GM12878 (cell line): ENCODE data around the gene TMEM138. TPM values are rescaled to one million over a fixed set of nuclear protein-coding genes. Genes with fewer than 3 reads are reported as not detected.

Experiments used
- ATAC-seq: fragments of 200-7000 bp; cut with Tn5 transposase; 3 replicates; pipeline ENCODE4 v1.9.1; 2020; ENCODE audit warnings: mild to moderate bottlenecking, moderate library complexity
- BruUV-seq: library from RNA; stranded (reverse); fragments of 400-500 nt; replicated peaks from 2 replicates; lab custom pipeline; 2021; lab: Mats Ljungman, UMichigan
- CTCF ChIA-PET: fragments of 300-600 bp; sonication (Branson Sonifier 250); formaldehyde crosslinking; extraction: SDS; loops from one replicate; lab custom pipeline; 2021; ENCODE audit warnings: inconsistent platforms; lab: Yijun Ruan, JAX
- POLR2A ChIA-PET: fragments of 350-600 bp; formaldehyde crosslinking; extraction: SDS; loops from one replicate; lab custom pipeline; 2021; ENCODE audit warnings: inconsistent platforms; lab: Charles Lee
- RAD21 ChIA-PET: fragments of 300-600 bp; sonication (Branson Sonifier 250); formaldehyde crosslinking; loops from one replicate; lab custom pipeline; 2023; ENCODE audit warnings: antibody characterized with exemption; ENCODE audit not compliant: unreplicated experiment; lab: Charles Lee
- SMC1A ChIA-PET: fragments of 300-600 bp; sonication (Branson Sonifier 250); formaldehyde crosslinking; loops from one replicate; lab custom pipeline; 2023; ENCODE audit not compliant: unreplicated experiment, uncharacterized antibody; lab: Charles Lee
- DNase-seq: peaks from one replicate; pipeline ENCODE4 v3.0.0-alpha.2; 2011; ENCODE audit warnings: low read depth, low spot score
- FAIRE-seq: peaks from 3 replicates; lab custom pipeline; 2011; peaks lifted over from hg19 to GRCh38; lab: Jason Lieb, UNC
- H2AFZ ChIP-seq: 2 replicates; pipeline ENCODE4 v1.6.0; 2011; ENCODE audit warnings: low read depth, low read length, control low read depth; ENCODE audit not compliant: control insufficient read depth
- H3K27ac ChIP-seq: 2 replicates; pipeline ENCODE4 v1.5.1; 2011; ENCODE audit warnings: control low read depth; ENCODE audit not compliant: control insufficient read depth, insufficient read depth
- H3K27me3 ChIP-seq, 2 experiments: replicated peaks in 1 of 2; 2 replicates each; pipeline versions ENCODE4 v1.6.0 to v1.6.1; 2011; ENCODE audit warnings: low read length in 1 of 2; ENCODE audit not compliant: control insufficient read depth in 2 of 2, insufficient read depth in 2 of 2
- H3K36me3 ChIP-seq, 2 experiments: 2 replicates each; pipeline ENCODE4 v1.5.1; 2011; ENCODE audit warnings: low read length in 1 of 2; ENCODE audit not compliant: control insufficient read depth in 2 of 2, insufficient read depth in 2 of 2
- H3K4me1 ChIP-seq: 2 replicates; pipeline ENCODE4 v1.6.1; 2011; ENCODE audit warnings: mild to moderate bottlenecking, low read length, moderate library complexity, mixed read lengths; ENCODE audit not compliant: control insufficient read depth, insufficient read depth
- H3K4me2 ChIP-seq: 2 replicates; pipeline ENCODE4 v1.6.0; 2011; ENCODE audit warnings: control low read depth; ENCODE audit not compliant: control insufficient read depth, insufficient read depth
- H3K4me3 ChIP-seq: fragments of 200-600 bp; sonication (generic); 2 replicates; pipeline ENCODE4 v1.5.1; 2016
- H3K79me2 ChIP-seq: 2 replicates; pipeline ENCODE4 v1.6.0; 2011; ENCODE audit warnings: low read length; ENCODE audit not compliant: control insufficient read depth, insufficient read depth
- H3K9ac ChIP-seq: 2 replicates; pipeline ENCODE4 v1.8.0; 2011; ENCODE audit warnings: low read length, control low read depth, mixed read lengths; ENCODE audit not compliant: control insufficient read depth, insufficient read depth
- H3K9me3 ChIP-seq: replicated peaks from 3 replicates; pipeline ENCODE4 v1.5.1; 2011; ENCODE audit warnings: mild to moderate bottlenecking, low read length; ENCODE audit not compliant: control insufficient read depth, insufficient read depth
- H4K20me1 ChIP-seq: 2 replicates; pipeline ENCODE4 v1.6.0; 2011; ENCODE audit not compliant: control insufficient read depth, insufficient read depth
- ETV6 ChIP-seq, 2 experiments: fragments of 450-650 bp in 1 of 2; IDR thresholded peaks in 1 of 2; conservative IDR thresholded peaks in 1 of 2; 2 replicates each; pipeline ENCODE4 v1.6.1; 2014; ENCODE audit warnings: antibody characterized with exemption in 1 of 2, borderline replicate concordance in 1 of 2, low read depth in 1 of 2, mild to moderate bottlenecking in 1 of 2, moderate library complexity in 1 of 2
- GABPA ChIP-seq: IDR thresholded peaks from 2 replicates; pipeline ENCODE4 v1.6.1; 2014; ENCODE audit warnings: antibody characterized with exemption, low read depth, mild to moderate bottlenecking, inconsistent platforms
- MEF2B ChIP-seq: fragments of 450-650 bp; IDR thresholded peaks from 2 replicates; pipeline ENCODE4 v1.6.1; 2018; ENCODE audit warnings: mild to moderate bottlenecking, moderate library complexity; ENCODE audit not compliant: partially characterized antibody, poor library complexity, severe bottlenecking
- REST ChIP-seq: IDR thresholded peaks from 2 replicates; pipeline ENCODE4 v1.6.1; 2012; ENCODE audit warnings: mild to moderate bottlenecking, low read depth, low read length
- SIX5 ChIP-seq: IDR thresholded peaks from 2 replicates; pipeline ENCODE4 v1.6.1; 2011; ENCODE audit warnings: mild to moderate bottlenecking, low read depth, low read length, moderate library complexity; ENCODE audit not compliant: severe bottlenecking
- SPI1 ChIP-seq: IDR thresholded peaks from 2 replicates; pipeline ENCODE4 v1.6.1; 2011; ENCODE audit warnings: low read depth, mild to moderate bottlenecking, low read length, moderate library complexity, borderline replicate concordance; ENCODE audit not compliant: insufficient read depth
- STAT3 ChIP-seq: IDR thresholded peaks from 2 replicates; pipeline ENCODE4 v1.6.1; 2011; ENCODE audit warnings: low read depth, low read length, improper control_type of control experiment
- ZBED1 ChIP-seq: IDR thresholded peaks from 2 replicates; pipeline ENCODE4 v1.6.1; 2016; ENCODE audit warnings: borderline replicate concordance
- ZBTB4 ChIP-seq: fragments of 450-650 bp; formaldehyde crosslinking; IDR thresholded peaks from 2 replicates; pipeline ENCODE4 v1.4.0; 2022; ENCODE audit warnings: mild to moderate bottlenecking, moderate library complexity
- ZNF622 ChIP-seq: fragments of 450-650 bp; IDR thresholded peaks from 2 replicates; pipeline ENCODE4 v1.6.1; 2017; ENCODE audit warnings: mild to moderate bottlenecking, inconsistent platforms
- WGBS: methylation state at CpG from one replicate; pipeline ENCODE4 v1.1.6; 2016; ENCODE audit warnings: low lambda C conversion rate; ENCODE audit not compliant: insufficient replicate concordance, insufficient coverage; ENCODE audit errors: missing lambda C conversion rate; 5-methylcytosine and 5-hydroxymethylcytosine counted together
- in situ Hi-C: fragments of 300-500 bp; cut with MboI; formaldehyde crosslinking; loops from 9 replicates; pipeline ENCODE4 v1.14.3; 2018; ENCODE audit warnings: mixed read lengths
- intact Hi-C: fragments of 100-400 bp; cut with micrococcal nuclease; formaldehyde crosslinking; loops from one replicate; pipeline ENCODE4 v1.14.2; 2022; ENCODE audit not compliant: unreplicated experiment
- polyA plus RNA-seq, 11 experiments: library from polyadenylated mRNA; depleted of rRNA in 4 of 11; unstranded in 6 of 11; stranded (reverse) in 5 of 11; fragments of >200 nt; fragmentation: Nextera tagmentation in 4 of 11; fragmentation: Illumina TruSeq in 1 of 11; extraction: Ambion mirVana in 4 of 11; extraction: Trizol in 1 of 11; gene quantifications; 1 replicate in 1 of 11; 2 replicates in 10 of 11; pipeline versions ENCODE4 v1.2.1 to v1.2.3, GENCODE V29; 2011 to 2016; ENCODE audit warnings: inconsistent platforms in 2 of 11, missing spikeins in 2 of 11, low read depth in 1 of 11
- total RNA-seq, 4 experiments: library from RNA; depleted of rRNA in 3 of 4; stranded (reverse); fragments of >200 nt in 3 of 4; fragmentation: Illumina TruSeq in 1 of 4; extraction: Trizol in 1 of 4; gene quantifications; 2 replicates each; pipeline versions ENCODE4 v1.2.1 to v1.2.3, GENCODE V29; 2013 to 2021
- TF ChIP-seq, protein P1 (sequence below): fragments of 450-650 bp; conservative IDR thresholded peaks from 2 replicates; pipeline ENCODE4 v1.6.1; 2017; ENCODE audit warnings: mild to moderate bottlenecking, moderate library complexity

The TMEM138 gene
- total and polyA plus RNA-seq, 10 of the 15 experiments (the other 5 are each of a cell fraction or from before 2014, with no cell fraction given), result 28.5 to 116 (median 73.4) TPM

- TF ChIP-seq REST (no peak), ZBTB4 (CRISPR knock-in tag) (no peak)
Measured at GRCh38 chr11:61401173-61401572, 39.0 kb downstream of the TMEM138 start (continued).

- H3K9me3 ChIP-seq, result no peaks in the 10 kb centered on the region
- no peak for ATAC-seq
- no peak overlapping the region for H3K4me3 ChIP-seq
- BruUV-seq, result no TSS peak
- 100% methylated on average over 2 of the region's 2 CpGs for WGBS
- intact Hi-C loops, result no loop called here
- H3K9ac ChIP-seq, result no peak overlapping the region
- RAD21 ChIA-PET, result interaction anchor here (0.8 to 1.3 kb wide), 3 partner anchors 9 to 74 kb away, joined by 3 to 5 read pairs (median 4); partner anchors contain the start of gene TMEM216
- H3K79me2 ChIP-seq, result no peaks in the 10 kb centered on the region
- peaks cover 14 to 45% of the 10 kb centered on the region in 2 experiments for H3K36me3 ChIP-seq
- no peak for FAIRE-seq
- no peak overlapping the region for H3K4me2 ChIP-seq
- CTCF ChIA-PET, result interaction anchor here (0.6 to 3.8 kb wide), 9 partner anchors 8 to 313 kb away, joined by 3 to 26 read pairs (median 5); partner anchors contain the start of gene TMEM216
- SMC1A ChIA-PET, result interaction anchor here (1.0 to 2.7 kb wide), 9 partner anchors 9 to 67 kb away, joined by 3 to 14 read pairs (median 4); partner anchors contain the start of gene TMEM216
- in situ Hi-C loops, result no loop called here
- H4K20me1 ChIP-seq, result no peaks in the 10 kb centered on the region
- H3K27ac ChIP-seq, result no peak overlapping the region
- H2AFZ ChIP-seq, result no peak overlapping the region
- no peak for DNase-seq
- POLR2A ChIA-PET, result interaction anchor here (0.5 kb wide), 1 partner anchor 25 kb away, joined by 7 read pairs; no protein-coding TSS in a partner anchor
- no peaks in the 10 kb centered on the region for H3K27me3 ChIP-seq
- no peaks in the 10 kb centered on the region for H3K4me1 ChIP-seq
- TF ChIP-seq ZNF622, result no peak
- TF ChIP-seq GABPA, result no peak
- no peak for TF ChIP-seq MEF2B
- TF ChIP-seq SPI1, result no peak
- no peak for TF ChIP-seq ETV6 (conservative IDR thresholded peaks at IDR 0.05 in 1 of 2, IDR thresholded peaks at IDR 0.05 in 1 of 2; ENCODE audit: borderline replicate concordance in 1 of 2, low read depth in 1 of 2)
- no peak for TF ChIP-seq ZBED1
- TF ChIP-seq, protein P1, sequence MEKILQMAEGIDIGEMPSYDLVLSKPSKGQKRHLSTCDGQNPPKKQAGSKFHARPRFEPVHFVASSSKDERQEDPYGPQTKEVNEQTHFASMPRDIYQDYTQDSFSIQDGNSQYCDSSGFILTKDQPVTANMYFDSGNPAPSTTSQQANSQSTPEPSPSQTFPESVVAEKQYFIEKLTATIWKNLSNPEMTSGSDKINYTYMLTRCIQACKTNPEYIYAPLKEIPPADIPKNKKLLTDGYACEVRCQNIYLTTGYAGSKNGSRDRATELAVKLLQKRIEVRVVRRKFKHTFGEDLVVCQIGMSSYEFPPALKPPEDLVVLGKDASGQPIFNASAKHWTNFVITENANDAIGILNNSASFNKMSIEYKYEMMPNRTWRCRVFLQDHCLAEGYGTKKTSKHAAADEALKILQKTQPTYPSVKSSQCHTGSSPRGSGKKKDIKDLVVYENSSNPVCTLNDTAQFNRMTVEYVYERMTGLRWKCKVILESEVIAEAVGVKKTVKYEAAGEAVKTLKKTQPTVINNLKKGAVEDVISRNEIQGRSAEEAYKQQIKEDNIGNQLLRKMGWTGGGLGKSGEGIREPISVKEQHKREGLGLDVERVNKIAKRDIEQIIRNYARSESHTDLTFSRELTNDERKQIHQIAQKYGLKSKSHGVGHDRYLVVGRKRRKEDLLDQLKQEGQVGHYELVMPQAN, result no peak
- TF ChIP-seq SIX5, result no peak
- TF ChIP-seq STAT3, result no peak
Measured at GRCh38 chr11:61401573-61401972, 39.4 kb downstream of the TMEM138 start.
